K562 (cell line): ENCODE measurements around the gene PIK3CG. TPM values are rescaled to one million over a fixed set of nuclear protein-coding genes. Genes with fewer than 3 reads are reported as not detected.

Experiments used
- ATF7 ChIP-seq: fragments of 450-650 bp; IDR thresholded peaks from 2 replicates; pipeline ENCODE4 v1.7.1; 2014; ENCODE audit warnings: mild to moderate bottlenecking, moderate library complexity
- CTBP1 ChIP-seq: fragments of 450-650 bp; IDR thresholded peaks from 2 replicates; pipeline ENCODE4 v1.6.1; 2016; ENCODE audit warnings: borderline replicate concordance
- ETS1 ChIP-seq: conservative IDR thresholded peaks from 2 replicates; pipeline ENCODE4 v1.6.1; 2011; ENCODE audit warnings: low read depth, mild to moderate bottlenecking, low read length; ENCODE audit not compliant: control insufficient read depth
- MBD2 ChIP-seq: sonication (generic); IDR thresholded peaks from 2 replicates; pipeline ENCODE4 v1.6.1; 2016; ENCODE audit warnings: low read depth, borderline replicate concordance
- NEUROD1 ChIP-seq: fragments of 150-350 bp; IDR thresholded peaks from 2 replicates; pipeline ENCODE4 v1.6.1; 2014; ENCODE audit warnings: borderline replicate concordance, low read length, low read depth; ENCODE audit not compliant: partially characterized antibody
- PCBP1 ChIP-seq: fragments of 200-400 bp; formaldehyde crosslinking; IDR thresholded peaks from 2 replicates; pipeline ENCODE4 v1.6.1; 2018; ENCODE audit warnings: mild to moderate bottlenecking, low read depth, low read length; ENCODE audit not compliant: poor library complexity, severe bottlenecking
- PREB ChIP-seq: sonication (generic); formaldehyde crosslinking; IDR thresholded peaks from 2 replicates; pipeline ENCODE4 v1.8.1; 2023; ENCODE audit warnings: mild to moderate bottlenecking, missing genetic modification reagents
- TFAP4 ChIP-seq: sonication (generic); formaldehyde crosslinking; IDR thresholded peaks from 2 replicates; pipeline ENCODE4 v1.8.0; 2022; ENCODE audit warnings: missing genetic modification reagents, mild to moderate bottlenecking, moderate library complexity, borderline replicate concordance
- VEZF1 ChIP-seq: fragments of 200-800 bp; sonication (Bioruptor generic); IDR thresholded peaks from 2 replicates; pipeline ENCODE4 v1.6.1; 2017; ENCODE audit warnings: missing genetic modification characterization, missing compliant biosample characterization
- ZFPM2 ChIP-seq: fragments of 250-450 bp; sonication (Bioruptor Pico); IDR thresholded peaks from 2 replicates; pipeline ENCODE4 v1.5.1; 2022; ENCODE audit warnings: mild to moderate bottlenecking
- ZNF175 ChIP-seq: fragments of 200-800 bp; sonication (Bioruptor generic); IDR thresholded peaks from 2 replicates; pipeline ENCODE4 v1.6.1; 2016; ENCODE audit warnings: low read depth, mild to moderate bottlenecking, missing genetic modification characterization, missing compliant biosample characterization
- ZNF263 ChIP-seq: sonication (generic); formaldehyde crosslinking; IDR thresholded peaks from 2 replicates; pipeline ENCODE4 v1.8.0; 2022; ENCODE audit warnings: mild to moderate bottlenecking, missing genetic modification reagents, borderline replicate concordance
- ZNF384 ChIP-seq: IDR thresholded peaks from 2 replicates; pipeline ENCODE4 v1.6.1; 2012; ENCODE audit warnings: low read depth, low read length, improper control_type of control experiment
- polyA plus RNA-seq, 8 experiments: library from polyadenylated mRNA; depleted of rRNA in 4 of 8; stranded (reverse) in 5 of 8; unstranded in 3 of 8; fragments of >200 nt; fragmentation: Nextera tagmentation in 2 of 8; fragmentation: Illumina TruSeq in 1 of 8; extraction: Ambion mirVana in 2 of 8; extraction: Trizol in 1 of 8; gene quantifications; 2 replicates each; pipeline versions ENCODE4 v1.2.1 to v1.2.3, GENCODE V29; 2011 to 2014; ENCODE audit warnings: inconsistent platforms in 1 of 8, missing spikeins in 1 of 8
- total RNA-seq, 7 experiments: library from RNA; depleted of rRNA in 6 of 7; stranded (reverse); fragments of >200 nt in 6 of 7; fragmentation: Illumina TruSeq in 2 of 7; extraction: Trizol in 2 of 7; gene quantifications; 2 replicates each; pipeline versions ENCODE4 v1.2.1 to v1.2.3, GENCODE V29; 2011 to 2021; ENCODE audit warnings: low replicate concordance in 1 of 7

Gene PIK3CG
- total and polyA plus RNA-seq, 9 of the 15 experiments (the other 6 are each of a cell fraction or from before 2014, with no cell fraction given) = 5.3 to 42.5 (median 29.0) TPM

- TF ChIP-seq TFAP4 (CRISPR knock-in tag) (peak; percentile 47; the same call in 1 of the 2 replicates), PREB (CRISPR knock-in tag) (peak; percentile 95; the same call in 1 of the 2 replicates), VEZF1 (CRISPR knock-in tag) (peak; percentile 58), MBD2 (0 out of 2 replicates have a peak, but pooled peaks have one; percentile 26), ATF7 (0 out of 2 replicates have a peak, but pooled peaks have one; percentile 34), ETS1 (0 out of 2 replicates have a peak, but pooled peaks have one; percentile 49), CTBP1 (peak; percentile 69), ZNF384 (0 out of 2 replicates have a peak, but pooled peaks have one; percentile 19), NEUROD1 (peak; percentile 35), PCBP1 (no peak), ZFPM2 (CRISPR knock-in tag) (no peak), ZNF263 (CRISPR knock-in tag) (no peak; the same call in 1 of the 2 replicates), ZNF175 (CRISPR knock-in tag) (no peak)
Observed at GRCh38 chr7:106858618-106859532, 6.2 kb upstream of the PIK3CG start (continued).
